ENCODE data around the gene SLC27A5. TPM values are rescaled to one million over a fixed set of nuclear protein-coding genes. Genes with fewer than 3 reads are reported as not detected.

The SLC27A5 gene
- polyA plus RNA-seq, 2 of the 4 experiments (the other 2 are of a cell fraction): 30.2 to 37.8 TPM

DNA sequence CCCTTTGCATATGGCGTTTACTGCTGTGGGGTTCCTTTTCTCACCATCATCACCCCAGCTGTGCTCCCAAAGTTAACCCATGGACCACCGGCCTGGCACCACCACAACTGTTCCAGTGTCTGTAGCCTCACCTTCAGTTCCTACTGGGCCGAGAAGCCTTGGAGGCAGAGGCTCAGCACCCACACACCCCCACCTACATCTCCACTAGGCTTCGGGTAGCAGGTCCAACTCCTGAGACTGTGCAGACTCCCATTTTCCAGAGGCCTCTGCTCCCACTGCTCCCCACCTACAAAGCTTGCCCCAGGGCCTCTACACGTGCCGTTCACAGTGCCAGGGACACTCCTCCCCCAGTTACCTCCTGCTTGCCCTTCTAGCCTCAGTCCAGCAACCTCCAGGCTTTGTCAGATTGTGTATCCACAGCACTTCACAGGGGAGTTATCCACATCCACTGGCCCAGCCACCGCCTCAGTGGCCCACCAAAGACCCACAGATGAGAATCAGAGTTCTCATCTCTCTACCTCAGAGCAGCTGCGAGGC, 14.1 kb downstream of the SLC27A5 start:
- CTCF ChIA-PET: interaction anchor here (0.9 kb wide), 1 partner anchor 22 kb away, joined by 4 read pairs; the partner anchor contains the start of gene ZBTB45
- ATAC-seq (no peak), DNase-seq (ENCODE audit: low read depth in 1 of 2, low spot score in 1 of 2) (no peak), FAIRE-seq (no peak)
- Histone ChIP-seq H3K4me2 (peak overlapping the region; percentile 98; the same call in 1 of the 3 replicates), H3K4me1 (peaks cover 13% of the 10 kb centered on the region; the same call in 2 of the 3 replicates), H3K27ac (no peak overlapping the region), H3K9me3 (no peaks in the 10 kb centered on the region), H3K4me3 (no peak overlapping the region)
- 94% methylated on average over 8 of the region's 8 CpGs for WGBS (ENCODE audit: missing lambda C conversion rate)
- POLR2A ChIA-PET: no interaction called here
- TF ChIP-seq RNF2 (IDR thresholded peaks at IDR 0.05; ENCODE audit: borderline replicate concordance, low read depth) (no peak), RAD21 (conservative IDR thresholded peaks at IDR 0.05 in 1 of 2, IDR thresholded peaks at IDR 0.05 in 1 of 2) (no peak), NFE2L2 (conservative IDR thresholded peaks at IDR 0.05; ENCODE audit: low read length) (no peak), FOXS1 (CRISPR knock-in tag; IDR thresholded peaks at IDR 0.05) (no peak), MAFK (IDR thresholded peaks at IDR 0.05; ENCODE audit: partially characterized antibody) (no peak), FOSB (CRISPR knock-in tag; IDR thresholded peaks at IDR 0.05) (no peak)

- ChIA-PET POLR2A (interaction anchor here (0.6 to 0.7 kb wide), 2 partner anchors 26 to 70 kb away, joined by 5 to 7 read pairs; no protein-coding TSS in a partner anchor), CTCF (interaction anchor here (0.6 to 1.8 kb wide), 4 partner anchors 26 to 75 kb away, joined by 3 to 7 read pairs (median 3); partner anchors contain the start of gene ZBTB45)
- no peak for DNase-seq (ENCODE audit: low read depth in 1 of 2, low spot score in 1 of 2)
- H3K4me3 ChIP-seq: no peak overlapping the region
- WGBS (ENCODE audit: missing lambda C conversion rate): 88% methylated on average over 14 of the region's 14 CpGs
- H3K27ac ChIP-seq: no peak overlapping the region
- TF ChIP-seq TFCP2L1 (CRISPR knock-in tag; IDR thresholded peaks at IDR 0.05) (no peak), SMC3 (IDR thresholded peaks at IDR 0.05) (no peak), KDM5A (IDR thresholded peaks at IDR 0.05) (no peak), ZSCAN20 (CRISPR knock-in tag; IDR thresholded peaks at IDR 0.05) (no peak), FOSB (CRISPR knock-in tag; IDR thresholded peaks at IDR 0.05) (no peak), HES2 (IDR thresholded peaks at IDR 0.05) (no peak), HEYL (CRISPR knock-in tag; IDR thresholded peaks at IDR 0.05) (no peak), E2F6 (IDR thresholded peaks at IDR 0.05; ENCODE audit: borderline replicate concordance, low read depth) (no peak), CHD4 (IDR thresholded peaks at IDR 0.05; ENCODE audit: borderline replicate concordance) (no peak), MAZ (IDR thresholded peaks at IDR 0.05; ENCODE audit: borderline replicate concordance, low read depth, low read length) (no peak), USF2 (IDR thresholded peaks at IDR 0.05) (no peak), NPAS2 (CRISPR knock-in tag; IDR thresholded peaks at IDR 0.05; ENCODE audit: borderline replicate concordance) (no peak), BHLHE40 (IDR thresholded peaks at IDR 0.05; ENCODE audit: low read depth, low read length) (no peak), ESRRA (IDR thresholded peaks at IDR 0.05; ENCODE audit: borderline replicate concordance, low read length) (no peak), PBX3 (IDR thresholded peaks at IDR 0.05) (no peak), CBX8 (IDR thresholded peaks at IDR 0.05) (no peak), HDAC2 (IDR thresholded peaks at IDR 0.05) (no peak), POLR2AphosphoS2 (conservative IDR thresholded peaks at IDR 0.05; ENCODE audit: low read length) (no peak), RCOR1 (IDR thresholded peaks at IDR 0.05; ENCODE audit: low read depth, low read length) (no peak), JUNB (IDR thresholded peaks at IDR 0.05) (no peak)
- FAIRE-seq: no peak
- no peak for ATAC-seq
- no peaks in the 10 kb centered on the region for H3K4me1 ChIP-seq
- H3K9me3 ChIP-seq: no peaks in the 10 kb centered on the region
- no peak overlapping the region for H3K4me2 ChIP-seq
These were observed 19.5 kb downstream of the SLC27A5 start for GRCh38 chr19:58492265-58492664.

Data from A549 (cell line).